Hepatocyte (in vitro differentiated cells): ENCODE data around the gene PYGO2. TPM values are rescaled to one million over a fixed set of nuclear protein-coding genes. Genes with fewer than 3 reads are reported as not detected.
"Not testable (repeated sequence)": the region's sequence is repeated elsewhere in the genome, so short reads cannot be mapped to it uniquely, and the experiment has no call there.

Experiments used
- DNase-seq: peaks from one replicate; pipeline ENCODE4 v3.0.0-alpha.2; 2016; ENCODE audit warnings: low spot score
- H2AFZ ChIP-seq: fragments of 200-600 bp; sonication (generic); 2 replicates; pipeline ENCODE4 v1.6.0; 2016; ENCODE audit warnings: antibody characterized with exemption, mild to moderate bottlenecking
- H3K27ac ChIP-seq: fragments of 200-600 bp; sonication (generic); 2 replicates; pipeline ENCODE4 v1.5.1; 2016; ENCODE audit warnings: mild to moderate bottlenecking
- H3K27me3 ChIP-seq: fragments of 200-600 bp; sonication (generic); 2 replicates; pipeline ENCODE4 v1.6.1; 2016
- H3K36me3 ChIP-seq: fragments of 200-600 bp; sonication (generic); replicated peaks from 2 replicates; pipeline ENCODE4 v1.5.1; 2016; ENCODE audit warnings: low read depth; ENCODE audit not compliant: insufficient read depth
- H3K4me1 ChIP-seq: fragments of 200-600 bp; sonication (generic); 2 replicates; pipeline ENCODE4 v1.5.1; 2016; ENCODE audit warnings: mild to moderate bottlenecking, moderate library complexity; ENCODE audit not compliant: insufficient read depth
- H3K4me2 ChIP-seq: fragments of 200-600 bp; sonication (generic); 2 replicates; pipeline ENCODE4 v1.6.0; 2016
- H3K4me3 ChIP-seq: fragments of 200-600 bp; sonication (generic); 2 replicates; pipeline ENCODE4 v1.5.1; 2016; ENCODE audit warnings: mild to moderate bottlenecking
- H3K79me2 ChIP-seq: fragments of 200-600 bp; sonication (generic); 2 replicates; pipeline ENCODE4 v1.6.0; 2017; ENCODE audit warnings: mild to moderate bottlenecking
- H3K9me2 ChIP-seq: fragments of 200-600 bp; sonication (generic); replicated peaks from 2 replicates; pipeline ENCODE4 v1.6.0; 2017; ENCODE audit warnings: mild to moderate bottlenecking; ENCODE audit not compliant: insufficient read depth
- H3K9me3 ChIP-seq: fragments of 200-600 bp; sonication (generic); 2 replicates; pipeline ENCODE4 v1.5.1; 2016; ENCODE audit warnings: low read depth, mild to moderate bottlenecking
- H4K20me1 ChIP-seq: fragments of 200-600 bp; sonication (generic); 2 replicates; pipeline ENCODE4 v1.6.0; 2016; ENCODE audit warnings: mild to moderate bottlenecking; ENCODE audit not compliant: insufficient read depth, poor library complexity, severe bottlenecking
- EZH2 ChIP-seq: fragments of 200-600 bp; sonication (generic); IDR thresholded peaks from 2 replicates; pipeline ENCODE4 v1.6.1; 2016; ENCODE audit warnings: antibody characterized with exemption, mild to moderate bottlenecking, borderline replicate concordance
- EZH2phosphoT487 ChIP-seq: fragments of 200-600 bp; sonication (generic); IDR thresholded peaks from one replicate; pipeline ENCODE4 v1.6.1; 2018; ENCODE audit warnings: antibody characterized with exemption, mild to moderate bottlenecking, low read depth, moderate library complexity; ENCODE audit not compliant: unreplicated experiment, severe bottlenecking
- WGBS: methylation state at CpG from one replicate; pipeline ENCODE4 v1.1.6; 2016; ENCODE audit warnings: low lambda C conversion rate; ENCODE audit errors: missing lambda C conversion rate; 5-methylcytosine and 5-hydroxymethylcytosine counted together
- polyA plus RNA-seq: library from polyadenylated mRNA; unstranded; fragments of >200 nt; fragmentation: Nextera tagmentation; extraction: Ambion mirVana; gene quantifications from 2 replicates; pipeline ENCODE4 v1.2.1, GENCODE V29; 2016
- total RNA-seq: library from RNA; depleted of rRNA; stranded (reverse); fragments of >200 nt; gene quantifications from 2 replicates; pipeline ENCODE4 v1.2.3, GENCODE V29; 2014
- TF ChIP-seq, protein P1 (sequence below): fragments of 200-600 bp; sonication (generic); IDR thresholded peaks from 2 replicates; pipeline ENCODE4 v1.5.1; 2016; ENCODE audit warnings: antibody characterized with exemption, mild to moderate bottlenecking; ENCODE audit not compliant: poor library complexity

Gene PYGO2
- total and polyA plus RNA-seq, 2 experiments from 2014 or later, result 21.8 to 28.3 TPM

- H3K4me1 ChIP-seq, result peaks cover 8% of the 10 kb centered on the region
- peaks cover 38% of the 10 kb centered on the region for H3K79me2 ChIP-seq
- no peaks in the 10 kb centered on the region for H3K9me3 ChIP-seq
- no peaks in the 10 kb centered on the region for H3K27me3 ChIP-seq
- no peaks in the 10 kb centered on the region for H3K36me3 ChIP-seq
- H3K9me2 ChIP-seq, result no peaks in the 10 kb centered on the region
- no peak overlapping the region for H3K4me2 ChIP-seq
- WGBS, result 97% methylated on average over 3 of the region's 3 CpGs
- no peak overlapping the region for H2AFZ ChIP-seq
- no peak for DNase-seq
- no peaks in the 10 kb centered on the region for H4K20me1 ChIP-seq
- TF ChIP-seq, protein P1, sequence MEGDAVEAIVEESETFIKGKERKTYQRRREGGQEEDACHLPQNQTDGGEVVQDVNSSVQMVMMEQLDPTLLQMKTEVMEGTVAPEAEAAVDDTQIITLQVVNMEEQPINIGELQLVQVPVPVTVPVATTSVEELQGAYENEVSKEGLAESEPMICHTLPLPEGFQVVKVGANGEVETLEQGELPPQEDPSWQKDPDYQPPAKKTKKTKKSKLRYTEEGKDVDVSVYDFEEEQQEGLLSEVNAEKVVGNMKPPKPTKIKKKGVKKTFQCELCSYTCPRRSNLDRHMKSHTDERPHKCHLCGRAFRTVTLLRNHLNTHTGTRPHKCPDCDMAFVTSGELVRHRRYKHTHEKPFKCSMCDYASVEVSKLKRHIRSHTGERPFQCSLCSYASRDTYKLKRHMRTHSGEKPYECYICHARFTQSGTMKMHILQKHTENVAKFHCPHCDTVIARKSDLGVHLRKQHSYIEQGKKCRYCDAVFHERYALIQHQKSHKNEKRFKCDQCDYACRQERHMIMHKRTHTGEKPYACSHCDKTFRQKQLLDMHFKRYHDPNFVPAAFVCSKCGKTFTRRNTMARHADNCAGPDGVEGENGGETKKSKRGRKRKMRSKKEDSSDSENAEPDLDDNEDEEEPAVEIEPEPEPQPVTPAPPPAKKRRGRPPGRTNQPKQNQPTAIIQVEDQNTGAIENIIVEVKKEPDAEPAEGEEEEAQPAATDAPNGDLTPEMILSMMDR, result no peak
- TF ChIP-seq EZH2phosphoT487 (no peak), EZH2 (no peak)
- no peak overlapping the region for H3K4me3 ChIP-seq
- no peak overlapping the region for H3K27ac ChIP-seq
Observed at GRCh38 chr1:154978360-154978759, 16.8 kb upstream of the PYGO2 start.

GRCh38 chr1:154977762-154978161, 16.2 kb upstream of the PYGO2 start:
- not testable (repeated sequence) for H3K27me3 ChIP-seq, H2AFZ ChIP-seq, H3K4me3 ChIP-seq, H3K4me2 ChIP-seq, H3K36me3 ChIP-seq, H4K20me1 ChIP-seq, H3K9me3 ChIP-seq, H3K9me2 ChIP-seq, DNase-seq
- Histone ChIP-seq H3K79me2 (peaks cover 38% of the 10 kb centered on the region), H3K27ac (peak overlapping the region; percentile 92), H3K4me1 (peaks cover 13% of the 10 kb centered on the region)
- WGBS, result 80% methylated on average over 3 of the region's 3 CpGs

DNA sequence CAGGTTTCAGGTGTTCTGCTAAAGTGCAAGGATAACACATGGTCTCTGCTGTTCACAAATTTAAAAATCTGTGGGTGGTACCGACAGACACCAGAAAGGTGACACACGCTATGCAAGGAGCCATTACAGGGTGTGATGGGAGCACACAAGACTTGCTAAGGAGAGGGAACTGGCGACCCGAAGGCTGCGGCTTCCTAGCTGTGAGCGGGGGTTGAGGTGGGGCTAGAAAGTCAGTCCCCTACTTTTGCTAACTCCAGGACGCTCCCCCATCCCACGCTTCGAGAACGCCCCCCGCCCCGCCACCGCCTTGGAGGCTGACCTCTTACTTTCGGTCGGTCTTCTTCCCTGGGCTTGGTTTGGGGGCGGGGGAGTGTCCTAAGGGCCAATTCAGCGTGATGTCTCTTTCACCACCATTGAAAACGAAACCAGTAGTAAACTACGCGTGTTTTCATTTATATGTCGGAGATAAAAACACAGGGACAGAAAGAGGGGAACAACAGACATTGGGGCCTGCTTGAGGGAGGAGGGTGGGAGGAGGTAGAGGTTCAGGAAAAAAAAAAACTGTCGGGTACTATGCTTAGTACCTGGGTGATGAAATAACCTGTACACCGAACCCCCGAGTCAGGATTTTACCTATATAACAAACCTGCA, 14.0 kb upstream of the PYGO2 start:
- DNase-seq, result peak; percentile 65
- H3K4me1 ChIP-seq, result peaks cover 29% of the 10 kb centered on the region
- peak overlapping the region; percentile 7 for H2AFZ ChIP-seq
- H3K4me3 ChIP-seq, result peak overlapping the region; percentile 44
- no peaks in the 10 kb centered on the region for H3K9me2 ChIP-seq
- 2% methylated on average over 23 of the region's 24 CpGs for WGBS
- H3K27me3 ChIP-seq, result no peaks in the 10 kb centered on the region
- TF ChIP-seq EZH2, result no peak
- TF ChIP-seq EZH2phosphoT487, result no peak
- TF ChIP-seq, protein P1, result no peak
- no peaks in the 10 kb centered on the region for H3K36me3 ChIP-seq
- H3K27ac ChIP-seq, result peak overlapping the region; percentile 92
- peaks cover 40% of the 10 kb centered on the region for H3K79me2 ChIP-seq
- no peaks in the 10 kb centered on the region for H3K9me3 ChIP-seq
- H3K4me2 ChIP-seq, result peak overlapping the region; percentile 87
- no peaks in the 10 kb centered on the region for H4K20me1 ChIP-seq

- Histone ChIP-seq H3K4me3 (peak overlapping the region; percentile 44), H3K36me3 (no peaks in the 10 kb centered on the region), H3K4me1 (peaks cover 29% of the 10 kb centered on the region), H2AFZ (peak overlapping the region; percentile 7), H3K27me3 (no peaks in the 10 kb centered on the region), H3K79me2 (peaks cover 45% of the 10 kb centered on the region), H4K20me1 (no peaks in the 10 kb centered on the region), H3K27ac (peak overlapping the region; percentile 92), H3K9me2 (no peaks in the 10 kb centered on the region), H3K9me3 (no peaks in the 10 kb centered on the region), H3K4me2 (peak overlapping the region; percentile 87)
- WGBS, result 2% methylated on average over 30 of the region's 30 CpGs
- peak; percentile 98 for DNase-seq
- TF ChIP-seq EZH2 (no peak), EZH2phosphoT487 (no peak)
- TF ChIP-seq, protein P1, result no peak
Observed at GRCh38 chr1:154974808-154975408, 13.3 kb upstream of the PYGO2 start.
